Lower lobe of right lung (tissue), 2 donors: ENCODE measurements around the gene DNM2. TPM values are rescaled to one million over a fixed set of nuclear protein-coding genes. Genes with fewer than 3 reads are reported as not detected.

Experiments used
- ATAC-seq, 2 donors: fragments of 200-7000 bp; cut with Tn5 transposase; one replicate each; pipeline ENCODE4 v1.9.1; 2020 to 2022; ENCODE audit warnings: mild to moderate bottlenecking in 2 of 2, moderate library complexity in 2 of 2
- DNase-seq: peaks from one replicate; pipeline ENCODE4 v3.0.0-alpha.2; 2020
- H3K27ac ChIP-seq: fragments of 200-600 bp; one replicate; pipeline ENCODE4 v1.8.0; 2022
- H3K27me3 ChIP-seq: fragments of 200-600 bp; one replicate; pipeline ENCODE4 v1.8.0; 2022; ENCODE audit warnings: low read depth
- H3K36me3 ChIP-seq: fragments of 200-600 bp; one replicate; pipeline ENCODE4 v1.8.0; 2022; ENCODE audit warnings: mild to moderate bottlenecking
- H3K4me1 ChIP-seq: fragments of 200-600 bp; one replicate; pipeline ENCODE4 v1.8.0; 2022
- H3K4me3 ChIP-seq: fragments of 200-600 bp; one replicate; pipeline ENCODE4 v1.8.0; 2022; ENCODE audit warnings: mild to moderate bottlenecking
- H3K9me3 ChIP-seq: fragments of 200-600 bp; one replicate; pipeline ENCODE4 v1.8.0; 2022
- CTCF ChIP-seq: fragments of 200-600 bp; IDR thresholded peaks from one replicate; pipeline ENCODE4 v1.8.0; 2022; ENCODE audit warnings: antibody characterized with exemption, mild to moderate bottlenecking
- intact Hi-C: fragments of 100-400 bp; cut with DNase I; formaldehyde crosslinking; loops from one replicate; pipeline ENCODE4 v1.11.0; 2022
- total RNA-seq: library from RNA; stranded (reverse); fragmentation: NEBNext Ultra II Directional; extraction: Animal tissue kit (Norgen Biotek cat#: 25700); gene quantifications from one replicate; pipeline ENCODE4 v1.2.1, GENCODE V29; 2021
- donor health status: DM: no; HTN: yes; CAD: no; lungs with severe emphysema.

Gene DNM2
- total RNA-seq, 1 donor from 2014 or later: 282 TPM

GRCh38 chr19:10749435-10750384 lies 31.8 kb downstream of the DNM2 start:
- Histone ChIP-seq H3K27me3 (no peaks in the 10 kb centered on the region), H3K4me1 (peaks cover 81% of the 10 kb centered on the region), H3K9me3 (no peaks in the 10 kb centered on the region), H3K4me3 (peak overlapping the region; percentile 11), H3K27ac (peak overlapping the region; percentile 87), H3K36me3 (no peaks in the 10 kb centered on the region)
- intact Hi-C loops: no loop called here
- peak; percentile 17 to 55 for ATAC-seq
- TF ChIP-seq CTCF: no peak
- DNase-seq: peak; percentile 71

- peak overlapping the region; percentile 87 for H3K27ac ChIP-seq
- H3K27me3 ChIP-seq: no peaks in the 10 kb centered on the region
- H3K4me1 ChIP-seq: peaks cover 88% of the 10 kb centered on the region
- H3K36me3 ChIP-seq: no peaks in the 10 kb centered on the region
- DNase-seq (peak; percentile 81), ATAC-seq (peak; percentile 78 to 81)
- peak overlapping the region; percentile 17 for H3K4me3 ChIP-seq
- no peaks in the 10 kb centered on the region for H3K9me3 ChIP-seq
- intact Hi-C loops: no loop called here
- TF ChIP-seq CTCF: no peak
These were observed 33.5 kb downstream of the DNM2 start for GRCh38 chr19:10751109-10751953.

- intact Hi-C loops: no loop called here
- TF ChIP-seq CTCF: no peak
These were observed 34.5 kb downstream of the DNM2 start for GRCh38 chr19:10752237-10752912.

GRCh38 chr19:10752913-10753704 lies 35.2 kb downstream of the DNM2 start:
- TF ChIP-seq CTCF: no peak

More at GRCh38 chr19:10752237-10752912, 34.5 kb downstream of the DNM2 start:
- Histone ChIP-seq H3K27ac (peak overlapping the region; percentile 87), H3K4me1 (peaks cover 90% of the 10 kb centered on the region), H3K9me3 (no peaks in the 10 kb centered on the region), H3K36me3 (no peaks in the 10 kb centered on the region), H3K4me3 (no peak overlapping the region), H3K27me3 (no peaks in the 10 kb centered on the region)
- no peak for DNase-seq
- no peak for ATAC-seq

More at GRCh38 chr19:10752913-10753704, 35.2 kb downstream of the DNM2 start:
- Histone ChIP-seq H3K9me3 (no peaks in the 10 kb centered on the region), H3K4me1 (peaks cover 88% of the 10 kb centered on the region), H3K4me3 (no peak overlapping the region), H3K27ac (peak overlapping the region; percentile 87), H3K36me3 (no peaks in the 10 kb centered on the region), H3K27me3 (no peaks in the 10 kb centered on the region)
- no peak for DNase-seq
- no peak for ATAC-seq
- intact Hi-C loops: no loop called here
